Spleen (tissue), 11 donors: ENCODE results near the gene PDE6A. TPM values are rescaled to one million over a fixed set of nuclear protein-coding genes. Genes with fewer than 3 reads are reported as not detected.
"Not testable (repeated sequence)": the region's sequence is repeated elsewhere in the genome, so short reads cannot be mapped to it uniquely, and the experiment has no call there.

Experiments used
- DNase-seq: peaks from one replicate; pipeline ENCODE4 v3.0.0-alpha.2; 2020
- H3K27ac ChIP-seq, 8 donors: fragments of 200-600 bp; sonication (generic) in 7 of 8; 1 replicate in 4 of 8; 2 replicates in 4 of 8; pipeline versions ENCODE4 v1.5.0 to v1.8.0; 2016 to 2021; ENCODE audit warnings: inconsistent platforms in 4 of 8, mild to moderate bottlenecking in 4 of 8, moderate library complexity in 1 of 8
- H3K27me3 ChIP-seq, 7 donors: fragments of 200-600 bp; sonication (generic) in 6 of 7; replicated peaks in 1 of 7; 1 replicate in 4 of 7; 2 replicates in 3 of 7; pipeline versions ENCODE4 v1.5.0 to v1.8.0; 2016 to 2021; ENCODE audit warnings: inconsistent platforms in 3 of 7, mild to moderate bottlenecking in 1 of 7
- H3K36me3 ChIP-seq, 6 donors: fragments of 200-600 bp; sonication (generic) in 5 of 6; 1 replicate in 4 of 6; 2 replicates in 2 of 6; pipeline versions ENCODE4 v1.5.0 to v1.8.0; 2016 to 2021; ENCODE audit warnings: inconsistent platforms in 2 of 6
- H3K4me1 ChIP-seq, 6 donors: fragments of 200-600 bp; sonication (generic) in 5 of 6; 1 replicate in 3 of 6; 2 replicates in 3 of 6; pipeline versions ENCODE4 v1.5.0 to v1.8.0; 2016 to 2021; ENCODE audit warnings: inconsistent platforms in 3 of 6
- H3K4me3 ChIP-seq, 8 donors: fragments of 200-600 bp; sonication (generic) in 7 of 8; 1 replicate in 4 of 8; 2 replicates in 4 of 8; pipeline versions ENCODE4 v1.5.0 to v1.8.0; 2016 to 2021; ENCODE audit warnings: inconsistent platforms in 4 of 8, mild to moderate bottlenecking in 4 of 8, moderate library complexity in 2 of 8
- H3K9me3 ChIP-seq, 8 donors: fragments of 200-600 bp; sonication (generic) in 7 of 8; 1 replicate in 4 of 8; 2 replicates in 4 of 8; pipeline versions ENCODE4 v1.5.0 to v1.8.0; 2016 to 2021; ENCODE audit warnings: inconsistent platforms in 4 of 8
- CTCF ChIP-seq, 11 experiments: fragments of 200-600 bp in 7 of 11; fragments of 450-650 bp in 4 of 11; sonication (generic) in 4 of 11; IDR thresholded peaks in 8 of 11; conservative IDR thresholded peaks in 3 of 11; 1 replicate in 7 of 11; 2 replicates in 4 of 11; pipeline versions ENCODE4 v1.4.0 to v1.8.0; 2016 to 2021; ENCODE audit warnings: antibody characterized with exemption in 11 of 11, inconsistent platforms in 4 of 11, mild to moderate bottlenecking in 1 of 11
- POLR2A ChIP-seq, 3 donors: fragments of 450-650 bp; IDR thresholded peaks; one replicate each; pipeline ENCODE4 v1.5.1; 2017; ENCODE audit warnings: antibody characterized with exemption in 3 of 3, mild to moderate bottlenecking in 1 of 3
- POLR2AphosphoS5 ChIP-seq, 3 donors: sonication (generic); formaldehyde crosslinking; IDR thresholded peaks; one replicate each; pipeline ENCODE4 v1.5.1; 2017; ENCODE audit warnings: antibody characterized with exemption in 3 of 3
- WGBS, 5 donors: extraction: QIAGEN DNeasy Blood & Tissue Kit in 3 of 5; methylation state at CpG; one replicate each; pipeline versions ENCODE4 v1.1.5 to v1.1.7; 2013 to 2018; 5-methylcytosine and 5-hydroxymethylcytosine counted together
- intact Hi-C: fragments of 100-400 bp; cut with DNase I; formaldehyde crosslinking; loops from one replicate; pipeline ENCODE4 v1.15.0; 2023; ENCODE audit warnings: low total_unique reads
- polyA plus RNA-seq, 3 donors: library from polyadenylated mRNA; stranded (reverse); fragments of 200-250 nt; gene quantifications; one replicate each; pipeline ENCODE4 v1.2.1, GENCODE V29; 2013
- total RNA-seq, 7 donors: library from RNA; depleted of rRNA in 3 of 7; stranded (reverse); fragments of >200 nt in 3 of 7; fragmentation: NEBNext Ultra II Directional in 4 of 7; extraction: Animal tissue kit (Norgen Biotek cat#: 25700) in 4 of 7; gene quantifications; one replicate each; pipeline versions ENCODE4 v1.1.0 to v1.2.1, GENCODE V29; 2016 to 2021
- donor health status: healthy with polysubstance abuse.
- donor health status: DM: no; HTN: no; CAD: no; lungs with moderate emphysema.
- donor health status: DM: no; HTN: no; CAD: no.
- donor health status: Bipolar disorder and iron deficiency.
- donor health status: healthy.
- donor health status: DM: no; HTN: no; CAD: no.
- donor health status: DM: yes; HTN: yes; CAD: no.

The PDE6A gene
- total and polyA plus RNA-seq, 10 donors, result not detected

GRCh38 chr5:149863176-149863575, 81.4 kb downstream of the PDE6A start:
- Histone ChIP-seq H3K4me1 (peaks cover 0 to 11% (median 6%) of the 10 kb centered on the region in 6 donors), H3K4me3 (no peak overlapping the region), H3K9me3 (no peaks in the 10 kb centered on the region), H3K27ac (no peak overlapping the region), H3K36me3 (no peaks in the 10 kb centered on the region), H3K27me3 (no peaks in the 10 kb centered on the region)
- TF ChIP-seq POLR2A (IDR thresholded peaks at IDR 0.05), result no peak
- no peak for TF ChIP-seq POLR2AphosphoS5 (IDR thresholded peaks at IDR 0.05)
- TF ChIP-seq CTCF (IDR thresholded peaks at IDR 0.05 in 8 of 11, conservative IDR thresholded peaks at IDR 0.05 in 3 of 11), result no peak
- intact Hi-C loops, result no loop called here
- peak; percentile 68 for DNase-seq
- WGBS, 5 donors, result 93 to 96% (median 94%) methylated on average over 13 of the region's 13 CpGs

GRCh38 chr5:149860801-149861322, 83.7 kb downstream of the PDE6A start:
- WGBS, 5 donors, result 34 to 53% (median 44%) methylated on average over 7 of the region's 7 CpGs
- peak; percentile 55 for DNase-seq

GRCh38 chr5:149859746-149860145, 84.8 kb downstream of the PDE6A start:
- TF ChIP-seq POLR2A (IDR thresholded peaks at IDR 0.05) (no peak), POLR2AphosphoS5 (IDR thresholded peaks at IDR 0.05) (no peak)
- peak; percentile 34 for DNase-seq
- 94 to 96% (median 95%) methylated on average over 4 of the region's 4 CpGs for WGBS, 5 donors
- Histone ChIP-seq H3K27ac (no peak overlapping the region), H3K27me3 (no peaks in the 10 kb centered on the region), H3K36me3 (no peaks in the 10 kb centered on the region), H3K4me3 (no peak overlapping the region), H3K9me3 (no peaks in the 10 kb centered on the region), H3K4me1 (peaks cover 0 to 17% (median 11%) of the 10 kb centered on the region in 6 donors)
- intact Hi-C loops, result no loop called here

More at GRCh38 chr5:149860801-149861322, 83.7 kb downstream of the PDE6A start:
- H3K4me1 ChIP-seq, result peaks cover 0 to 17% (median 11%) of the 10 kb centered on the region in 6 donors
- H3K36me3 ChIP-seq, result no peaks in the 10 kb centered on the region
- intact Hi-C loops, result no loop called here
- peak overlapping the region in 1 of 8 donors; percentile 33 for H3K27ac ChIP-seq
- H3K9me3 ChIP-seq, result no peaks in the 10 kb centered on the region
- no peaks in the 10 kb centered on the region for H3K27me3 ChIP-seq
- no peak overlapping the region for H3K4me3 ChIP-seq
- TF ChIP-seq POLR2A (IDR thresholded peaks at IDR 0.05), result no peak
- no peak for TF ChIP-seq CTCF (IDR thresholded peaks at IDR 0.05 in 8 of 11, conservative IDR thresholded peaks at IDR 0.05 in 3 of 11)
- no peak for TF ChIP-seq POLR2AphosphoS5 (IDR thresholded peaks at IDR 0.05)

- 86 to 98% (median 97%) methylated on average over 5 to 6 of the region's 6 CpGs for WGBS, 5 donors
- H3K36me3 ChIP-seq, H3K27me3 ChIP-seq, H3K9me3 ChIP-seq, H3K27ac ChIP-seq, H3K4me3 ChIP-seq, intact Hi-C loops, DNase-seq: not testable (repeated sequence)
- H3K4me1 ChIP-seq, result peaks cover 0 to 17% (median 11%) of the 10 kb centered on the region in 6 donors
Observed at GRCh38 chr5:149858481-149858880, 86.1 kb downstream of the PDE6A start.

- Histone ChIP-seq H3K4me1 (peaks cover 0 to 17% (median 11%) of the 10 kb centered on the region in 6 donors), H3K36me3 (no peaks in the 10 kb centered on the region), H3K9me3 (no peaks in the 10 kb centered on the region), H3K27me3 (no peaks in the 10 kb centered on the region), H3K27ac (no peak overlapping the region), H3K4me3 (no peak overlapping the region)
- peak; percentile 54 for DNase-seq
- 32 to 46% (median 40%) methylated on average over 3 to 4 of the region's 4 CpGs for whole genome bisulfite sequencing, 5 donors
- TF ChIP-seq POLR2AphosphoS5 (IDR thresholded peaks at IDR 0.05), result peak in 2 of 3 donors; percentile 56 to 76
- TF ChIP-seq POLR2A (IDR thresholded peaks at IDR 0.05), result no peak
- intact Hi-C loops, result no loop called here
Observed at GRCh38 chr5:149857499-149857898, 87.1 kb downstream of the PDE6A start.
